OCI-LY1 (cell line): ENCODE data around the gene C1QL2.

Source experiments
- H2AFZ ChIP-seq: fragments of 200-600 bp; sonication (generic), shearing (Covaris generic); 2 replicates; pipeline ENCODE4 v1.6.0; 2014; ENCODE audit warnings: antibody characterized with exemption, mild to moderate bottlenecking, low read length
- H3F3A ChIP-seq: fragments of 200-600 bp; sonication (generic), shearing (Covaris generic); 2 replicates; pipeline ENCODE4 v1.6.0; 2014; ENCODE audit warnings: mild to moderate bottlenecking, antibody characterized with exemption, low read length, moderate library complexity; ENCODE audit not compliant: insufficient read depth
- H3K27ac ChIP-seq: fragments of 200-600 bp; sonication (generic); 2 replicates; pipeline ENCODE4 v1.5.1; 2014; ENCODE audit warnings: low read length, mixed run types, mild to moderate bottlenecking, low read depth; ENCODE audit not compliant: poor library complexity, severe bottlenecking
- H3K27me3 ChIP-seq: fragments of 200-600 bp; sonication (generic); 2 replicates; pipeline ENCODE4 v1.6.0; 2014; ENCODE audit warnings: antibody characterized with exemption, mild to moderate bottlenecking, low read length, moderate library complexity; ENCODE audit not compliant: insufficient read depth
- H3K36me3 ChIP-seq: fragments of 200-600 bp; sonication (generic); 2 replicates; pipeline ENCODE4 v1.6.1; 2014; ENCODE audit warnings: mild to moderate bottlenecking, antibody characterized with exemption, low read length, moderate library complexity, mixed read lengths; ENCODE audit not compliant: insufficient read depth
- H3K4me1 ChIP-seq: fragments of 200-600 bp; sonication (generic); 2 replicates; pipeline ENCODE4 v1.5.1; 2014; ENCODE audit warnings: mild to moderate bottlenecking, low read length, moderate library complexity; ENCODE audit not compliant: insufficient read depth, severe bottlenecking
- H3K4me2 ChIP-seq: fragments of 200-600 bp; sonication (generic), shearing (Covaris generic); 2 replicates; pipeline ENCODE4 v1.6.1; 2014; ENCODE audit warnings: low read length
- H3K4me3 ChIP-seq: fragments of 200-600 bp; sonication (generic); 2 replicates; pipeline ENCODE4 v1.5.1; 2014; ENCODE audit warnings: low read length, low read depth, mild to moderate bottlenecking, mixed read lengths; ENCODE audit not compliant: poor library complexity, severe bottlenecking
- H3K79me2 ChIP-seq: fragments of 200-600 bp; shearing (Covaris generic); 2 replicates; pipeline ENCODE4 v1.6.1; 2016; ENCODE audit warnings: mixed run types, low read length, mixed read lengths; ENCODE audit not compliant: insufficient read depth
- H3K9ac ChIP-seq: fragments of 200-600 bp; sonication (generic), shearing (Covaris generic); 2 replicates; pipeline ENCODE4 v1.6.1; 2014; ENCODE audit warnings: mild to moderate bottlenecking, low read length, mixed read lengths
- H3K9me2 ChIP-seq: fragments of 200-600 bp; sonication (generic), shearing (Covaris generic); 2 replicates; pipeline ENCODE4 v1.6.1; 2014; ENCODE audit warnings: low read depth, mild to moderate bottlenecking, low read length, mixed read lengths
- H3K9me3 ChIP-seq: fragments of 200-600 bp; shearing (Covaris generic); 2 replicates; pipeline ENCODE4 v1.6.1; 2014; ENCODE audit warnings: low read length, mixed read lengths
- H4K20me1 ChIP-seq: fragments of 200-600 bp; sonication (generic), shearing (Covaris generic); 2 replicates; pipeline ENCODE4 v1.6.0; 2016; ENCODE audit warnings: mild to moderate bottlenecking, low read length; ENCODE audit not compliant: insufficient read depth
- CTCF ChIP-seq: fragments of 200-600 bp; sonication (generic), shearing (Covaris generic); IDR thresholded peaks from 2 replicates; pipeline ENCODE4 v1.5.1; 2017; ENCODE audit warnings: mild to moderate bottlenecking, antibody characterized with exemption, low read length, moderate library complexity, mixed read lengths
- EZH2 ChIP-seq: fragments of 200-600 bp; sonication (generic), shearing (Covaris generic); IDR thresholded peaks from 2 replicates; pipeline ENCODE4 v1.8.0; 2017; ENCODE audit warnings: borderline replicate concordance, mixed run types, mild to moderate bottlenecking, antibody characterized with exemption, low read length, moderate library complexity, mixed read lengths

C1QL2 gene

GRCh38 chr2:119116411-119117295 is 41.9 kb downstream of the C1QL2 start:
- H2AFZ ChIP-seq = no peak overlapping the region

GRCh38 chr2:119114266-119114665 is 44.3 kb downstream of the C1QL2 start:
- Histone ChIP-seq H4K20me1 (no peaks in the 10 kb centered on the region), H3K27me3 (no peaks in the 10 kb centered on the region), H3K4me3 (no peak overlapping the region), H3K4me2 (no peak overlapping the region), H3K79me2 (no peaks in the 10 kb centered on the region), H3K4me1 (no peaks in the 10 kb centered on the region), H3K36me3 (no peaks in the 10 kb centered on the region), H2AFZ (no peak overlapping the region), H3K27ac (no peak overlapping the region), H3K9me2 (no peaks in the 10 kb centered on the region), H3F3A (no peaks in the 10 kb centered on the region), H3K9me3 (no peaks in the 10 kb centered on the region), H3K9ac (no peak overlapping the region)
- no peak for TF ChIP-seq CTCF
- no peak for TF ChIP-seq EZH2

More at GRCh38 chr2:119116411-119117295, 41.9 kb downstream of the C1QL2 start:
- H3K9me3 ChIP-seq = no peaks in the 10 kb centered on the region
- no peaks in the 10 kb centered on the region for H3F3A ChIP-seq
- H3K4me3 ChIP-seq = no peak overlapping the region
- TF ChIP-seq CTCF (no peak), EZH2 (no peak)
- H3K9me2 ChIP-seq = no peaks in the 10 kb centered on the region
- H3K27ac ChIP-seq = no peak overlapping the region
- H4K20me1 ChIP-seq = no peaks in the 10 kb centered on the region
- H3K4me2 ChIP-seq = no peak overlapping the region
- H3K36me3 ChIP-seq = no peaks in the 10 kb centered on the region
- no peaks in the 10 kb centered on the region for H3K79me2 ChIP-seq
- no peaks in the 10 kb centered on the region for H3K27me3 ChIP-seq
- no peak overlapping the region for H3K9ac ChIP-seq
- no peaks in the 10 kb centered on the region for H3K4me1 ChIP-seq

GRCh38 chr2:119113489-119113770 is 45.1 kb downstream of the C1QL2 start:
- no peaks in the 10 kb centered on the region for H3K27me3 ChIP-seq
- H3K4me1 ChIP-seq = no peaks in the 10 kb centered on the region
- H3K27ac ChIP-seq = no peak overlapping the region
- H3K9me2 ChIP-seq = no peaks in the 10 kb centered on the region
- no peaks in the 10 kb centered on the region for H4K20me1 ChIP-seq
- no peaks in the 10 kb centered on the region for H3K36me3 ChIP-seq
- no peaks in the 10 kb centered on the region for H3K9me3 ChIP-seq
- no peak overlapping the region for H3K9ac ChIP-seq
- H3K4me3 ChIP-seq = no peak overlapping the region
- no peak overlapping the region for H2AFZ ChIP-seq
- H3F3A ChIP-seq = no peaks in the 10 kb centered on the region
- no peak for TF ChIP-seq CTCF
- no peak for TF ChIP-seq EZH2
- H3K4me2 ChIP-seq = no peak overlapping the region
- H3K79me2 ChIP-seq = no peaks in the 10 kb centered on the region
